Neural cell (in vitro differentiated cells): Measurements from ENCODE around the gene AGXT2. TPM values are rescaled to one million over a fixed set of nuclear protein-coding genes. Genes with fewer than 3 reads are reported as not detected.

Source experiments
- H2AFZ ChIP-seq: fragments of 200-600, 300-800 bp; sonication (generic), shearing (Covaris generic); 2 replicates; pipeline ENCODE4 v1.6.0; 2014; ENCODE audit warnings: low read depth, mild to moderate bottlenecking, antibody characterized with exemption, low read length, moderate library complexity
- H3F3A ChIP-seq: fragments of 200-600 bp; shearing (Covaris generic); 2 replicates; pipeline ENCODE4 v1.6.1; 2016; ENCODE audit warnings: mild to moderate bottlenecking, moderate library complexity, mixed read lengths, antibody characterized with exemption, low read length; ENCODE audit not compliant: insufficient read depth, poor library complexity, severe bottlenecking
- H3K27ac ChIP-seq: fragments of 200-600, 300-800 bp; sonication (generic), shearing (Covaris generic); 2 replicates; pipeline ENCODE4 v1.5.1; 2014; ENCODE audit warnings: mild to moderate bottlenecking, low read length, moderate library complexity
- H3K27me3 ChIP-seq: fragments of 300-800, 200-600 bp; sonication (generic), shearing (Covaris generic); 2 replicates; pipeline ENCODE4 v1.6.0; 2014; ENCODE audit warnings: mild to moderate bottlenecking, low read depth, low read length, moderate library complexity; ENCODE audit not compliant: insufficient read depth
- H3K36me3 ChIP-seq: fragments of 300-800, 200-600 bp; sonication (generic), shearing (Covaris generic); 2 replicates; pipeline ENCODE4 v1.5.1; 2014; ENCODE audit warnings: mild to moderate bottlenecking, antibody characterized with exemption, low read length, moderate library complexity; ENCODE audit not compliant: insufficient read depth
- H3K4me2 ChIP-seq: fragments of 300-800, 200-600 bp; sonication (generic), shearing (Covaris generic); 2 replicates; pipeline ENCODE4 v1.6.0; 2014; ENCODE audit warnings: mild to moderate bottlenecking, low read length
- H3K4me3 ChIP-seq: fragments of 300-800, 200-600 bp; sonication (generic), shearing (Covaris generic); 2 replicates; pipeline ENCODE4 v1.5.1; 2014; ENCODE audit warnings: mild to moderate bottlenecking, low read length, moderate library complexity
- H3K79me2 ChIP-seq: fragments of 200-600 bp; shearing (Covaris generic); replicated peaks from 2 replicates; pipeline ENCODE4 v1.6.0; 2014; ENCODE audit warnings: mild to moderate bottlenecking, low read length, moderate library complexity; ENCODE audit not compliant: insufficient read depth
- H3K9ac ChIP-seq: fragments of 300-800, 200-600 bp; sonication (generic), shearing (Covaris generic); 2 replicates; pipeline ENCODE4 v1.6.1; 2016; ENCODE audit warnings: mild to moderate bottlenecking, low read length, mixed read lengths
- H3K9me2 ChIP-seq: fragments of 200-600 bp; shearing (Covaris generic); 2 replicates; pipeline ENCODE4 v1.6.1; 2016; ENCODE audit warnings: mild to moderate bottlenecking, low read length, mixed read lengths; ENCODE audit not compliant: insufficient read depth
- H3K9me3 ChIP-seq: fragments of 200-600, 300-800 bp; sonication (generic), shearing (Covaris generic); 2 replicates; pipeline ENCODE4 v1.6.1; 2016; ENCODE audit warnings: mild to moderate bottlenecking, mixed run types, low read length, moderate library complexity, mixed read lengths
- H4K20me1 ChIP-seq: fragments of 200-600 bp; shearing (Covaris generic); 2 replicates; pipeline ENCODE4 v1.6.1; 2016; ENCODE audit warnings: mild to moderate bottlenecking, mixed run types; ENCODE audit not compliant: insufficient read depth
- CTCF ChIP-seq: fragments of 450-650 bp; IDR thresholded peaks from 2 replicates; pipeline ENCODE4 v1.5.1; 2014; ENCODE audit warnings: antibody characterized with exemption, mild to moderate bottlenecking, moderate library complexity; ENCODE audit not compliant: poor library complexity, severe bottlenecking
- EP300 ChIP-seq: fragments of 450-650 bp; conservative IDR thresholded peaks from 2 replicates; pipeline ENCODE4 v1.6.1; 2014; ENCODE audit warnings: antibody characterized with exemption, mild to moderate bottlenecking, moderate library complexity; ENCODE audit not compliant: poor library complexity, severe bottlenecking
- EZH2 ChIP-seq: fragments of 200-600, 300-800 bp; shearing (Covaris generic), sonication (generic); IDR thresholded peaks from 2 replicates; pipeline ENCODE4 v1.6.1; 2014; ENCODE audit warnings: antibody characterized with exemption, low read length, borderline replicate concordance, mild to moderate bottlenecking; ENCODE audit not compliant: insufficient read depth, poor library complexity, severe bottlenecking
- MXI1 ChIP-seq: fragments of 450-650 bp; conservative IDR thresholded peaks from 2 replicates; pipeline ENCODE4 v1.6.1; 2014; ENCODE audit warnings: antibody characterized with exemption, mild to moderate bottlenecking; ENCODE audit not compliant: poor library complexity, severe bottlenecking
- POLR2AphosphoS5 ChIP-seq: IDR thresholded peaks from 2 replicates; pipeline ENCODE4 v1.6.1; 2012
- RAD21 ChIP-seq: fragments of 450-650 bp; conservative IDR thresholded peaks from 2 replicates; pipeline ENCODE4 v1.6.1; 2014; ENCODE audit warnings: antibody characterized with exemption, mild to moderate bottlenecking, moderate library complexity
- REST ChIP-seq: IDR thresholded peaks from 2 replicates; pipeline ENCODE4 v1.6.1; 2012; ENCODE audit warnings: borderline replicate concordance
- SMC3 ChIP-seq: fragments of 450-650 bp; conservative IDR thresholded peaks from 2 replicates; pipeline ENCODE4 v1.6.1; 2014; ENCODE audit warnings: antibody characterized with exemption, mild to moderate bottlenecking, moderate library complexity; ENCODE audit not compliant: poor library complexity
- TAF1 ChIP-seq: IDR thresholded peaks from 2 replicates; pipeline ENCODE4 v1.6.1; 2012; ENCODE audit warnings: low read depth
- polyA plus RNA-seq: library from polyadenylated mRNA; depleted of rRNA; stranded (reverse); fragments of >200 nt; gene quantifications from 2 replicates; pipeline ENCODE4 v1.2.3, GENCODE V29; 2014

Gene AGXT2
- polyA plus RNA-seq, 1 donor from 2014 or later = not detected

- no peaks in the 10 kb centered on the region for H3K9me3 ChIP-seq
These were observed 53.8 kb downstream of the AGXT2 start for GRCh38 chr5:34993951-34994350.

GRCh38 chr5:34991486-34992238, 56.1 kb downstream of the AGXT2 start:
- Histone ChIP-seq H2AFZ (no peak overlapping the region), H3K4me2 (no peak overlapping the region), H3K9ac (no peak overlapping the region), H3K27ac (no peak overlapping the region), H3K79me2 (no peaks in the 10 kb centered on the region), H3F3A (no peaks in the 10 kb centered on the region), H3K9me2 (no peaks in the 10 kb centered on the region), H3K4me3 (no peak overlapping the region), H3K9me3 (no peaks in the 10 kb centered on the region), H4K20me1 (no peaks in the 10 kb centered on the region), H3K27me3 (no peaks in the 10 kb centered on the region), H3K36me3 (no peaks in the 10 kb centered on the region)
- TF ChIP-seq CTCF = no peak
- TF ChIP-seq EP300 = no peak
- TF ChIP-seq REST = no peak
- TF ChIP-seq TAF1 = no peak
- TF ChIP-seq SMC3 = no peak
- TF ChIP-seq POLR2AphosphoS5 = no peak
- TF ChIP-seq MXI1 = no peak
- no peak for TF ChIP-seq EZH2
- TF ChIP-seq RAD21 = no peak

More at GRCh38 chr5:34993951-34994350, 53.8 kb downstream of the AGXT2 start:
- no peak overlapping the region for H3K27ac ChIP-seq
- H3K79me2 ChIP-seq = no peaks in the 10 kb centered on the region
- TF ChIP-seq TAF1 (no peak), CTCF (no peak), RAD21 (no peak)
- H3K27me3 ChIP-seq = no peaks in the 10 kb centered on the region
- H4K20me1 ChIP-seq = no peaks in the 10 kb centered on the region
- no peaks in the 10 kb centered on the region for H3K9me2 ChIP-seq
- H3K4me3 ChIP-seq = no peak overlapping the region
- H3K9ac ChIP-seq = no peak overlapping the region
- no peak overlapping the region for H2AFZ ChIP-seq
- H3K4me2 ChIP-seq = no peak overlapping the region
- H3K36me3 ChIP-seq = no peaks in the 10 kb centered on the region
- no peaks in the 10 kb centered on the region for H3F3A ChIP-seq
